ENCODE data around the gene NADK2. TPM values are rescaled to one million over a fixed set of nuclear protein-coding genes. Genes with fewer than 3 reads are reported as not detected.

Gene NADK2
- total and polyA plus RNA-seq, 9 of the 15 experiments (the other 6 are each of a cell fraction or from before 2014, with no cell fraction given): 10.6 to 41.0 (median 24.0) TPM

- intact Hi-C loops (cut with micrococcal nuclease) (no loop called here), in situ Hi-C loops (cut with MboI) (no loop called here)
- no peaks in the 10 kb centered on the region for H4K20me1 ChIP-seq (replicated peaks; ENCODE audit: control insufficient read depth, insufficient read depth, low read length)
- H3K9me3 ChIP-seq (replicated peaks; ENCODE audit: control insufficient read depth, insufficient read depth, low read depth, low read length): no peaks in the 10 kb centered on the region
- ChIA-PET POLR2A (no interaction called here), CTCF (ENCODE audit: low intra/inter-chr PET ratio) (no interaction called here)
- H3K27me3 ChIP-seq (ENCODE audit: control insufficient read depth in 2 of 2, insufficient read depth in 2 of 2, low read length in 2 of 2): no peaks in the 10 kb centered on the region
- H3K4me3 ChIP-seq: no peak overlapping the region
- no peak overlapping the region for H2AFZ ChIP-seq (ENCODE audit: low read depth, low read length)
- no peak overlapping the region for H3K4me2 ChIP-seq (ENCODE audit: insufficient read depth, low read length)
- H3K79me2 ChIP-seq (ENCODE audit: control insufficient read depth, insufficient read depth, low read length): peaks cover 38% of the 10 kb centered on the region; the same call in 2 of the 3 replicates
- H3K4me1 ChIP-seq (replicated peaks in 1 of 2; ENCODE audit: control insufficient read depth in 2 of 2, insufficient read depth in 2 of 2, low read length in 2 of 2): no peaks in the 10 kb centered on the region
- no TSS peak for BruUV-seq (replicated peaks)
- no peak for ATAC-seq
- H3K36me3 ChIP-seq (ENCODE audit: control insufficient read depth, insufficient read depth, low read length): peaks cover 99% of the 10 kb centered on the region
- peak; percentile 42 for FAIRE-seq
- no peak overlapping the region for H3K9ac ChIP-seq (ENCODE audit: insufficient read depth in 1 of 2, low read depth in 2 of 2, low read length in 2 of 2)
- TF ChIP-seq PCBP2 (IDR thresholded peaks at IDR 0.05; ENCODE audit: low read depth, low read length, poor library complexity, severe bottlenecking): no peak
- TF ChIP-seq CC2D1A (IDR thresholded peaks at IDR 0.05): peak; percentile 19; the same call in 1 of the 2 replicates
- TF ChIP-seq NFYB (IDR thresholded peaks at IDR 0.05; ENCODE audit: extremely low read depth, insufficient read length): no peak
- peak; percentile 53; the same call in 1 of the 2 replicates for TF ChIP-seq ZBTB33 (CRISPR knock-in tag; IDR thresholded peaks at IDR 0.05)
- no peaks in the 10 kb centered on the region for H3K9me1 ChIP-seq (ENCODE audit: control insufficient read depth, insufficient read depth, low read length)
- DNase-seq (ENCODE audit: extremely low read depth in 1 of 4, low spot score in 3 of 4): no peak
- 76% methylated on average over 9 of the region's 9 CpGs for WGBS (ENCODE audit: insufficient coverage, low coverage, missing lambda C conversion rate)
- no peak overlapping the region for H3K27ac ChIP-seq (ENCODE audit: extremely low read depth, low read depth, low read length)
These were observed 78.8 kb downstream of the NADK2 start for GRCh38 chr5:36162810-36163486.

Measured in K562 (cell line).